HG02852 (cell line): ENCODE data around the gene SLC2A1.

Experiments
- ATAC-seq: cut with Tn5 transposase; IDR thresholded peaks from one replicate; pipeline ENCODE4 v1.9.1; 2021; ENCODE audit warnings: mild to moderate bottlenecking, moderate library complexity; ENCODE audit not compliant: unreplicated experiment

Gene SLC2A1

GRCh38 chr1:42943166-42943565, 15.5 kb downstream of the SLC2A1 start:
- no peak for ATAC-seq

GRCh38 chr1:42942444-42942843, 16.2 kb downstream of the SLC2A1 start:
- no peak for ATAC-seq

GRCh38 chr1:42941640-42942330, 16.9 kb downstream of the SLC2A1 start:
- ATAC-seq: no peak

GRCh38 chr1:42940851-42941639, 17.6 kb downstream of the SLC2A1 start:
- no peak for ATAC-seq

GRCh38 chr1:42938645-42939615, 19.7 kb downstream of the SLC2A1 start:
- ATAC-seq: no peak

GRCh38 chr1:42937836-42938644, 20.6 kb downstream of the SLC2A1 start:
- ATAC-seq: no peak

- ATAC-seq: no peak
Observed at GRCh38 chr1:42937141-42937696, 21.4 kb downstream of the SLC2A1 start.

GRCh38 chr1:42936309-42937078, 22.2 kb downstream of the SLC2A1 start:
- no peak for ATAC-seq

GRCh38 chr1:42935971-42936308, 22.7 kb downstream of the SLC2A1 start:
- no peak for ATAC-seq

GRCh38 chr1:42935313-42935895, 23.3 kb downstream of the SLC2A1 start:
- ATAC-seq: no peak

- no peak for ATAC-seq
Observed at GRCh38 chr1:42934541-42935312, 23.9 kb downstream of the SLC2A1 start.

GRCh38 chr1:42933610-42934491, 24.8 kb downstream of the SLC2A1 start:
- no peak for ATAC-seq

- no peak for ATAC-seq
Observed at GRCh38 chr1:42933060-42933586, 25.5 kb downstream of the SLC2A1 start.

GRCh38 chr1:42932442-42932941, 26.2 kb downstream of the SLC2A1 start:
- no peak for ATAC-seq

- peak; percentile 71 for ATAC-seq
Observed at GRCh38 chr1:42931911-42932422, 26.7 kb downstream of the SLC2A1 start.

- no peak for ATAC-seq
Observed at GRCh38 chr1:42931108-42931539, 27.5 kb downstream of the SLC2A1 start.
